Kidney glomerular epithelial cell (primary cell): Measurements from ENCODE around the gene APOBR.
"Not testable (repeated sequence)": the region's sequence is repeated elsewhere in the genome, so short reads cannot be mapped to it uniquely, and the experiment has no call there.

Experiments
- DNase-seq: peaks from one replicate; lab custom pipeline; 2025; lab: John Stamatoyannopoulos, UW

APOBR gene

GRCh38 chr16:28526201-28527099 lies 32.0 kb downstream of the APOBR start:
- DNase-seq, result no peak

DNA sequence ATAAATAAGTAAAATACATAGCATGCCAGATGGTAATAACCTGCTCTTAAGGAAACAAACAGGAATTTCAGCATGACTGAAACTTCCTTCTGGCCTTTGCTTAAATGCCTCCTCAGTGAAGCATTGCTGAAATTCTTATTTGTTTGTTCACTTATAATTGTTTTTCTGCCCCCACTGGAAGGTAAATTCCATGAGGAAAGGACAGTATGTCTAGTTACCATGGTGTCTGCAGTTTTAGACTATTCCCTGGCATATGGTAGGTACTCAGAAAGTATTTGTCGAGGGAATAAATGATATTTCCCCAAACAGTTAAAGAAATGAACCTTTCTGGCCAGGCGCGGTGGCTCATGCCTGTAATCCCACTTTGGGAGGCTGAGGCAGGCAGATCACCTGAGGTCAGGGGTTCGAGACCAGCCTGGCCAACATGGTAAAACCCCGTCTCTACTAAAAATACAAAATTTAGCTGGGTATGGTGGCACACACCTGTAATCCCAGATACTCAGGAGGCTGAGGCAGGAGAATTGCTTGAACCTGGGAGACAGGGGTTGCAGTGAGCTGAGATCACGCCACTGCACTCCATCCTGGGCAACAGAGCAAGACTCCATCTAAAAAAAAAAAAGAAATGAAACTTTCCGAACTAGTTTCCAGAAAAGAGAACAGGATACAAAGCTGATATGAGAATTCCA lies 32.8 kb downstream of the APOBR start:
- DNase-seq, result not testable (repeated sequence)

GRCh38 chr16:28527985-28528384 lies 33.5 kb downstream of the APOBR start:
- DNase-seq, result no peak

- DNase-seq, result no peak
These were observed 34.0 kb downstream of the APOBR start for GRCh38 chr16:28528463-28528867.

DNA sequence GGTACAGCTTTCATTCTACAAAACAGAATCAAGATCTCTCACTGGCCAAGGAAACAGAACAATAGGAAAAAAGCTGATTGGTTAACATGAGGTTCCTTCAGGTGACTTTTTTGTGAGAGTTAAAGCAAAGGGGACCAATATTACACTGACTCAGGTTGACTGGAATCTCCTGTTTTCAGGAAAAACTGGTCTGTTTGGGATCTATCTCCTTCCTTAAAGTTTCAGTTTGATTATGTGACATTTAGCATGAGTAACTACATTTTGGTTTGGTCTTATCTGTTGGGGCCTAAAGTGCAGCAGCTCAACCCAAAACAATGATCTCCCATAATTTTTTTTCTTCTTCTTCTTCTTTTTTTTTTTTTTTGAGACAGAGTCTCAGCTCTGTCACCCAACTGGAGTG lies 34.7 kb downstream of the APOBR start:
- DNase-seq, result no peak

DNA sequence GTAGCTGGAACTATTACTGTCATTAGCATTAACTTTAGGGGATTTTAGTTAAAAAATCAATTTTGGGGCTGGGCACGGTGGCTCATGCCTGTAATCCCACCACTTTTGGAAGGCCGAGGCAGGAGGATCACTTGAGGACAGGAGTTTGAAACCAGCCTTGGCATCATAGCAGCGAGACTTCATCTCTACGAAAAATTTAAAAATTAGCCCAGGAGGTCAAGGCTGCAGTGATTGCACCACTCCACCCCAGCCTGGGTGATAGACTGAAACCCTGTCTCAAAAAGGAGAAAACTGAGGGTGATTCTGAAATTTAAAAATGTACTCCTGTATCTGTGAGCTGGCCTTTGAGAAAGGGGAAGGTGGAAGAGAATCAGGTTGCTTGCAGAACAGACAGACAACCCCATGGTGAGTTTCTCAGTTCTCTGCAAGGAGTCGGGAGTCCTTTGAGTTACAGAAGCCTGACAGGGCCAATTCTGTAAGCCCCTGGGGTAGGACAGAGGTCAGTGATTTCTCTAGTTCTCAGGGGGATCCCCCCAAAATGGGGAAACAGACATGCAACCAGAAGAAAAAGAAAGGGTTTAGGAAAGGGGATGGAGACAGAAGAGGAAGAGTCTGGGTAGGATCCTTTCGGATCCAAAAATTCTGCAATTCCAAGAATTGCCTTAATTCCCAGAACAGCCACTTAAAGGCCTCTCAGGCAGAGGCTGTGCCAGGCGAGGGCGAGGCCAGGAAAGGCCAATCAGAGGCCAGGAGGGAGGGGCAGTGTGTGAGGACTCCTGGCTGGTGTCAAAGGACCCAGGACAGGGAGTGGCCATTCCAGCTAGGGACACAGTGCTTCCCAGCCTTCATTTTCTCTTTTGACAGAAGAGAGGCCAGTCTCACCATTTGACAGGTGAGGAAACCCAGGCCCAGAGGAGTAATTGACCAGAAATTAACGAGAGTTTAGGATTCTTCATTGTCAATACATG lies 37.6 kb downstream of the APOBR start:
- DNase-seq, result no peak

GRCh38 chr16:28532940-28533647 lies 38.7 kb downstream of the APOBR start:
- no peak for DNase-seq

- DNase-seq, result no peak
These were observed 40.3 kb downstream of the APOBR start for GRCh38 chr16:28534542-28535373.

DNA sequence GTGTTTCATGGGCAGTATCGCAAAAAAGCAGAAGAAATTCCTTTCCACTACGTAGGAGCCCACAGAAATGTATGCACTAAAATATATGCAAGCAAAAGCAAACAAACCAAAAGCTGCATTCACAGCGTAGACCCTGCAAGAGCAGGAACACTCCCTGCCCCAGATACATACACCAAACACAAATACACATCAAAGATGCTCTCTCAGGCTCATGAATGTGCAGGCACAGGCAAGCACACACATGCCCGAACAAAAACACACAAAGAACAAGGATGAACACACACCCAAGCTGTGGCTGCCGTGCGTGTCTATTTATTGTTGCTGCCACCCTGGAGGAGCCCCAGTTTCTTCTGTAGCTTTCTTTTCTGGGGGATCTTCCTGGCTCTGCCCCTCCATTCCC lies 42.6 kb downstream of the APOBR start:
- no peak for DNase-seq

DNA sequence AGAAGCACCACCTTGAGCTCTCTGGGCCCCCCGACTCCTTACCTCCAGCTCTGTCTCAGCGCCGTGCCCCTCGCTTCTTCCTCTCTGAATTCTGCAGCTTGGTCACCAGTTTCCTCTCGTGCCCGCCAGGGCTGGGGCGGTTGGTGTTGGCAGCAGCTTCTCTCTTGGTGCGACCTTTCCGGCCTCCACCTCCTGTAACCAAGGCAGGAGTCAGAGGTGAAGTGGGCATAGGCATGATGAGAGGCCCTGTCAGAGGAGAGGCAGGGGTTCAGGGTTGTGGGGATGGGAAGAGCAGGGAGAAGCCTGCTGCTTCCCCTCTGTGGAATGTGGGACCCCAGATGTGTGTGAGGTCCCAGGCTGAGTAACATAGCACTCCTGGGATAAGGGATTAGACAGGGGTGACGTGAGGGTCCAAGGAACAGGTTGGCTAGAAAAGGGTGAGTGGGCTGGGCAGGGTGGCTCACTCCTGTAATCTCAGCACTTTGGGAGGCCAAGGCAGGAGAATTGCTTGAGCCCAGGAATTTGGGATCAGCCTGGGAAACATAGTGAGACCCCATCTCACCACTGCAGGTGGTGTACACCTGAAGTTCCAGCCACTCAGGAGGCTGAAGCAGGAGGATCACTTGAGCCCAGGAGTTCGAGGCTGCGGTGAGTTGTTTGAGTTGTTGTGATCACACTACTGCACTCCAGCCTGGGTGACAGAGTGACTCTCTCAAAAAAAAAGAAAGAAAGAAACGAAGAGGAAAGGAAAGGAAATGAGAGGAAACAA lies 43.7 kb downstream of the APOBR start:
- DNase-seq, result no peak

GRCh38 chr16:28538733-28539596 lies 44.5 kb downstream of the APOBR start, which contains the start of gene NUPR1:
Gene NUPR1, minus strand, starts transcription at chr16:28538974. Its CDS starts 67 bp downstream, at chr16:28538907.
- DNase-seq, result peak; percentile 63

DNA sequence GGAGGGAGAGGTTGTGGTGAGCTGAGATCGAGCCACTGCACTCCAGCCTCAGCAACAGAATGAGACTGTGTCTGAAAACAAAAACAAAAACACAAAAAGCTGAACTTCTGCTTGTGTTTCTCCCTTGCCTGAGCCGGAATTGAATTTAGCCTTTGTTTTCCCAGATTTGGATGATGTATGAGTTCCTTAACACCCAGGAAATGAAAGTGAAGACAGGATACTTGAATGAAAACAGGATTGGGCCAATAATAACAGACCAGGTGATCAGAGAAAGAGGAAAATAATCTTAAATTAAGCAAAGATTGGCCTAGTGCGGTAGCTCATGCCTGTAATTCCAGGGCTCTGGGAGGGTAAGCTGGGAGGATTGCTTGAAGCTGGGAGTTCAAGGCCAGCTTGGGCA lies 45.9 kb downstream of the APOBR start:
- DNase-seq, result no peak

GRCh38 chr16:28542646-28543045 lies 48.2 kb downstream of the APOBR start:
- no peak for DNase-seq

- no peak for DNase-seq
These were observed 48.6 kb downstream of the APOBR start for GRCh38 chr16:28543072-28543471.

GRCh38 chr16:28544998-28545397 lies 50.6 kb downstream of the APOBR start:
- DNase-seq, result no peak

- DNase-seq, result not testable (repeated sequence)
These were observed 51.5 kb downstream of the APOBR start for GRCh38 chr16:28545964-28546363.

GRCh38 chr16:28546626-28547025 lies 52.2 kb downstream of the APOBR start:
- DNase-seq, result no peak

GRCh38 chr16:28548306-28548802 lies 53.9 kb downstream of the APOBR start:
- DNase-seq, result no peak
